CD8-positive, alpha-beta memory T cell (primary cell): ENCODE data around the gene ABLIM2. TPM values are rescaled to one million over a fixed set of nuclear protein-coding genes. Genes with fewer than 3 reads are reported as not detected.

Experiments
- CTCF ChIA-PET: fragments of 350-600 bp; sonication (Branson Sonifier 250); formaldehyde crosslinking; loops from one replicate; lab custom pipeline; 2021; ENCODE audit warnings: antibody characterized with exemption; lab: Charles Lee
- POLR2A ChIA-PET: fragments of 350-600 bp; sonication (Branson Sonifier 250); formaldehyde crosslinking; loops from one replicate; lab custom pipeline; 2021; ENCODE audit warnings: antibody characterized with exemption; lab: Charles Lee
- DNase-seq, 5 donors: peaks; one replicate each; pipeline versions ENCODE4 v3.0.0 to v3.0.0-alpha.2; 2020 to 2022; ENCODE audit warnings: mixed read lengths in 1 of 5
- H3K27ac ChIP-seq: one replicate; pipeline ENCODE4 v1.7.0; 2013; ENCODE audit warnings: low read depth, mild to moderate bottlenecking, low read length, moderate library complexity
- H3K27me3 ChIP-seq: 2 replicates; pipeline ENCODE4 v1.7.0; 2013; ENCODE audit warnings: low read length, mild to moderate bottlenecking; ENCODE audit not compliant: insufficient read depth, poor library complexity, severe bottlenecking
- H3K36me3 ChIP-seq: 2 replicates; pipeline ENCODE4 v1.7.0; 2013; ENCODE audit warnings: mild to moderate bottlenecking, low read length, moderate library complexity; ENCODE audit not compliant: insufficient read depth
- H3K4me1 ChIP-seq: 2 replicates; pipeline ENCODE4 v1.7.0; 2013; ENCODE audit warnings: mild to moderate bottlenecking, low read length, moderate library complexity; ENCODE audit not compliant: insufficient read depth
- H3K4me3 ChIP-seq: 2 replicates; pipeline ENCODE4 v1.7.0; 2013; ENCODE audit warnings: mild to moderate bottlenecking, low read length
- H3K9me3 ChIP-seq: 2 replicates; pipeline ENCODE4 v1.7.0; 2013; ENCODE audit warnings: mild to moderate bottlenecking, low read length
- H3K27ac Mint-ChIP-seq, 8 donors: one replicate each; pipeline ENCODE4 v1.8.0; 2020 to 2021; ENCODE audit warnings: mixed read lengths in 8 of 8, mild to moderate bottlenecking in 6 of 8, inconsistent platforms in 3 of 8, moderate library complexity in 3 of 8
- H3K27me3 Mint-ChIP-seq, 2 donors: one replicate each; pipeline ENCODE4 v1.8.0; 2020 to 2021; ENCODE audit warnings: mixed read lengths in 2 of 2, mild to moderate bottlenecking in 1 of 2, moderate library complexity in 1 of 2
- H3K36me3 Mint-ChIP-seq, 3 donors: one replicate each; pipeline ENCODE4 v1.8.0; 2020 to 2021; ENCODE audit warnings: mixed read lengths in 3 of 3, inconsistent platforms in 1 of 3, mild to moderate bottlenecking in 1 of 3
- H3K4me1 Mint-ChIP-seq, 3 donors: one replicate each; pipeline ENCODE4 v1.8.0; 2020 to 2021; ENCODE audit warnings: mixed read lengths in 3 of 3, inconsistent platforms in 1 of 3, mild to moderate bottlenecking in 1 of 3
- H3K4me3 Mint-ChIP-seq, 7 donors: one replicate each; pipeline ENCODE4 v1.8.0; 2020 to 2021; ENCODE audit warnings: mixed read lengths in 7 of 7, mild to moderate bottlenecking in 6 of 7, moderate library complexity in 4 of 7, inconsistent platforms in 2 of 7
- H3K9me3 Mint-ChIP-seq, 5 donors: one replicate each; pipeline ENCODE4 v1.8.0; 2020 to 2022; ENCODE audit warnings: mixed read lengths in 5 of 5, mild to moderate bottlenecking in 3 of 5, moderate library complexity in 2 of 5, inconsistent platforms in 1 of 5
- polyA plus RNA-seq: library from polyadenylated mRNA; unstranded; fragments of 300-500 nt; fragmentation: Illumina TruSeq; gene quantifications from one replicate; pipeline ENCODE4 v1.2.3, GENCODE V29; 2021
- total RNA-seq, 2 experiments: library from RNA; stranded (reverse); gene quantifications; one replicate each; pipeline ENCODE4 v1.2.3, GENCODE V29; 2021

ABLIM2 gene
- total and polyA plus RNA-seq, 3 experiments from 2014 or later = 0.72 to 1.2 (median 1.1) TPM

DNA sequence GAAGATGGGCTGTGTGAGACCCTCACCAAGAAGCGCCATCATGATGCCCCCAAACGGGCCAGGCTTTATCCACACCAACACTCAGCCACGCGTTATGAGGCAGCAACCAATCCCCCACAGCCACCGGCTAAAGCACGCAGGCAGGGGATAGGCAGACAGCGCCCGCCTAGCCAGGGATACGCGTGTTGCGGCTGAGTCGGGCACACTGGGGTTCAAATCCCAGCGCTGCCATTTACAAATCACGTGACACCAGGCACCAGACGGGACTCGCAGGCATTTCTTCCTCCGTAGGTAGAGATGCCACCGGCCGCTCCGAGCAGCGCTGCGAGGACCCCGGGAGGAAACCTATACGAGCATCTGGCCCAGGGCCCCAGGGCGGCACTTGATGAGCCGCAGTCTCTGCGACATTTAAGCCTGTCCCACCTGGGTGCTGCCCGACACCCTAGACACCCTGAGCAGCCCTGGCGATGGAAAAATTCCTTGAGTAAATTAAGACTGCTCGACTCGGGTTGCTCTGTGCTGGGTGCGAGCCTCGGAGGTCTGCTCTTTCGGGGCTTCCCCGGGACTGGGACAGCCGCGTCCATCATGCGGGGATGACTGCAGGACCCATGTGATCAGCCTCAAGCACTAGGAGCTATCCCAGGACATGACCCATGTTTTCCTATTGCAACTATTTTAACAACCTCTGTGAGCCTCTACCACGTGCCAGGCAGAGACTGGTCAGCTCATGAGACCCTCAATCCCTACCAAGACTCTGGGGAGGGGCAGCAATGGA lies 6.3 kb downstream of the ABLIM2 start:
- Mint-ChIP-seq H3K9me3 (no peaks in the 10 kb centered on the region), H3K4me1 (peaks cover under 1 to 4% (median 2%) of the 10 kb centered on the region in 3 donors), H3K27me3 (peaks cover 0 to under 1% of the 10 kb centered on the region in 2 donors), H3K4me3 (no peak overlapping the region), H3K27ac (no peak overlapping the region), H3K36me3 (peaks cover 0 to 2% (median 0%) of the 10 kb centered on the region in 3 donors)
- Histone ChIP-seq H3K27me3 (no peaks in the 10 kb centered on the region), H3K27ac (no peak overlapping the region), H3K4me1 (no peaks in the 10 kb centered on the region), H3K9me3 (no peaks in the 10 kb centered on the region), H3K36me3 (no peaks in the 10 kb centered on the region), H3K4me3 (no peak overlapping the region)
- POLR2A ChIA-PET = no interaction called here
- no peak for DNase-seq
- CTCF ChIA-PET = no interaction called here

DNA sequence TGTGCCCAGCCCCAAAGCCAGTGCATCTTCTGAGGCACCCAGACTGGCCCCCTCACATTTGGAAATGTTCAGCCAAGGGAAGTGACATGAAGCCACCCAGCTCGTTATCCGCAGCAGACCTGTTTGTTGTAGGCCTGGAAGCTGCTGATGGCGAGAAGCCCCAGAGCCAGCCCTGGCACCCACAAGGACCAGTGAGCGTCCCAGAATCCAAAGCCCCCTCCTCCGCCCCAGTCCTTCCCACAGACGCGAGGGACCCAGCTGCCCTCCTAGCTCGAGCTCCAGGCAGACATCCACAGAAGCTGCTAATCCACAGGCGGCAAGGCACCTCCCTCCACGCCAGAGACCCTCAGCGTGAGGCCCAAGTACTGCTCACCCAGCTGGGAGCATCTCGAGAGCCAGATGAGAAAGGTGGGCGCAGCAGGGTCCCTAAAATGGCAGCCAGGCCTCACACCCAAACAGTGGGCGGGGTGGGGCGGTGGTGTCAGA lies 7.4 kb downstream of the ABLIM2 start:
- no peaks in the 10 kb centered on the region for H3K27me3 ChIP-seq
- no peak for DNase-seq
- no peaks in the 10 kb centered on the region for H3K4me1 ChIP-seq
- ChIA-PET CTCF (no interaction called here), POLR2A (no interaction called here)
- Mint-ChIP-seq H3K4me3 (no peak overlapping the region), H3K4me1 (no peaks in the 10 kb centered on the region), H3K27ac (no peak overlapping the region), H3K27me3 (no peaks in the 10 kb centered on the region), H3K9me3 (no peaks in the 10 kb centered on the region), H3K36me3 (peaks cover 0 to 2% (median 0%) of the 10 kb centered on the region in 3 donors)
- no peak overlapping the region for H3K4me3 ChIP-seq
- H3K36me3 ChIP-seq = no peaks in the 10 kb centered on the region
- H3K9me3 ChIP-seq = no peaks in the 10 kb centered on the region
- H3K27ac ChIP-seq = no peak overlapping the region

DNA sequence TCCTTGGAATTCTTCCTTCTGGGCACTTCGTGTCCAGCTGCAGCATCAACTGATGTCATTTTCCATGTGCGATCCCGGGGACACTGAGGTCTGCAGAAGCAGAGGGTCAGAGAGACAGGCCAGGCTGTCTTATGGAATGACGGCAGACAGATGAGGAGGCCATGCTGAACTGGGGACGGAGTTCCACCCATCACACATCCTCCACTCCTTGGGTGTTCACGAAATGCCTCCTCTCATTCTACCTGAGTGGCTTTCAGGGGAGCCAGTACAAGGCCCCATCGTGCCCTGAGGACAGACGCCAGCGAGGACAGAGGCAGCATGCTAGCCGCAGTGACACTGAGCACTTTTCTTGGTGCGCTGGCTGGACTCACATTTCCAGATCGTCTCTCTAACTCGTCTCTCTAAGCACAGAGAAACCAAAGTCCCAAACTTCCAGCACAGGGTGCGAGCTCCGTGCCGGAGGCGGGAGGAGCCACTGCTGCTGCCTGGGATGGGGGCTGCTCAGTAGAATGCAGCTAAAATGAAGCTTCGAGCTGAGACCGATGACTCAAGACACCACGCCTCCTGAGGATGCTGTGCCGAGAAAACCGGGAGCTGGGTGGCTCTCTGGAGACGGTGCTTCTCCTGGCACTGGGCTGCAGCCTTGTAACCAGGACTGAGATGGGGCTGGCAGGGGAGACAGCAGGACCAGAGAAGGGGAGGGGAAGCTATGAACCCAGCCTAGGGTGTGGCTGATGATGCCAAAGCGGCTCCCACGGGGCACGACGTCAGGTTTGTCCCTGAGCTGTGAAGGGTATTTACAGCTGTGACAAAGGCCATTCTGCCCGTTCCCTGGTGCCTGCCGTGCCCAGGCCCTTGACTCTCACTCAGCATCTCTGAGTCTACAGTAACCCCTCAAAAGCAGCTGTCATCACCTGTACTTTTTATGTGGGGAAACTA lies 8.2 kb downstream of the ABLIM2 start:
- ChIA-PET POLR2A (no interaction called here), CTCF (no interaction called here)
- H3K4me1 Mint-ChIP-seq = no peaks in the 10 kb centered on the region
- peaks cover 0 to 3% (median 0%) of the 10 kb centered on the region in 3 donors for H3K36me3 Mint-ChIP-seq
- no peaks in the 10 kb centered on the region for H3K27me3 Mint-ChIP-seq
- no peak overlapping the region for H3K4me3 Mint-ChIP-seq
- no peaks in the 10 kb centered on the region for H3K36me3 ChIP-seq
- H3K27ac ChIP-seq = no peak overlapping the region
- no peaks in the 10 kb centered on the region for H3K27me3 ChIP-seq
- no peak for DNase-seq
- no peaks in the 10 kb centered on the region for H3K9me3 Mint-ChIP-seq
- no peaks in the 10 kb centered on the region for H3K4me1 ChIP-seq
- no peaks in the 10 kb centered on the region for H3K9me3 ChIP-seq
- H3K27ac Mint-ChIP-seq = no peak overlapping the region
- H3K4me3 ChIP-seq = no peak overlapping the region

- Mint-ChIP-seq H3K4me3 (no peak overlapping the region), H3K36me3 (peaks cover 0 to 3% (median 0%) of the 10 kb centered on the region in 3 donors), H3K27me3 (no peaks in the 10 kb centered on the region), H3K4me1 (no peaks in the 10 kb centered on the region), H3K9me3 (no peaks in the 10 kb centered on the region), H3K27ac (no peak overlapping the region)
- DNase-seq = no peak
- H3K9me3 ChIP-seq = no peaks in the 10 kb centered on the region
- CTCF ChIA-PET = no interaction called here
- H3K27ac ChIP-seq = no peak overlapping the region
- no peaks in the 10 kb centered on the region for H3K36me3 ChIP-seq
- no peaks in the 10 kb centered on the region for H3K27me3 ChIP-seq
- POLR2A ChIA-PET = no interaction called here
- no peaks in the 10 kb centered on the region for H3K4me1 ChIP-seq
- H3K4me3 ChIP-seq = no peak overlapping the region
Observed at GRCh38 chr4:8149664-8150063, 8.9 kb downstream of the ABLIM2 start.

DNA sequence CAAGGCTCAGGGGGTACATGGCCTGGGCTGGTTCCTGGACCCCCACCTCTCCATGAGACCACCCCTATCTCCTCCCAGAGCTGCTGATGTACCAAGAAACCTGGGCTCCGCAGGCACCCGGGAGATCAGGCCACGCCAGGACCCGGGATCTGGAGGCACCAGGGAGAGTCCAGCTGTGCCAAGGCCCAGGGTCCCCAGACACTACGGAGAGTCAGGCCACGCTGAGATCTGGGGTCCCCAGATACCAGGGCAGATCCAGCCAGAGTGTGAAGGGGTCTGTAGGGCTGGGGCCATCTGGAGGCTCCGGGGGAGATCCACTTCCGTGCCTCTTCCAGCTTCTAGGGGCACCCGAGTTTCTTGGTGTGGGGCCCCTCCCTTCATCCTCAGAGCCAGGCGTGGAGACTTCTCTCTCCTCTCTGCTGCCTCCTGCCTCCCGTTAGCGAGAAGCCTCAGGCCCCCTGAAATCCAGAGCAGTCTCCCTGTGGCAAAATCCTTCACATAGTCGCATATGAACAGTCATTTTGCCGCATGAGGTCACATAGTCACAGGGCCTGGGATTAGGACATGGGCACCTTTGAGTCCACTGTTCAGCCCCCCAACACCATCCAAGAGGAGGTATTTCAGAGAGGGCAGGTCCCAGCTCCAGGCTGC lies 9.7 kb downstream of the ABLIM2 start:
- H3K4me3 Mint-ChIP-seq = no peak overlapping the region
- no peaks in the 10 kb centered on the region for H3K27me3 Mint-ChIP-seq
- Histone ChIP-seq H3K4me1 (no peaks in the 10 kb centered on the region), H3K4me3 (no peak overlapping the region), H3K27me3 (no peaks in the 10 kb centered on the region), H3K36me3 (no peaks in the 10 kb centered on the region), H3K9me3 (no peaks in the 10 kb centered on the region), H3K27ac (no peak overlapping the region)
- ChIA-PET CTCF (interaction anchor here (1.9 kb wide), 1 partner anchor 93 kb away, joined by 4 read pairs; no protein-coding TSS in a partner anchor), POLR2A (no interaction called here)
- H3K4me1 Mint-ChIP-seq = no peaks in the 10 kb centered on the region
- peaks cover 0 to 3% (median 0%) of the 10 kb centered on the region in 3 donors for H3K36me3 Mint-ChIP-seq
- H3K27ac Mint-ChIP-seq = no peak overlapping the region
- no peak for DNase-seq
- H3K9me3 Mint-ChIP-seq = no peaks in the 10 kb centered on the region

DNA sequence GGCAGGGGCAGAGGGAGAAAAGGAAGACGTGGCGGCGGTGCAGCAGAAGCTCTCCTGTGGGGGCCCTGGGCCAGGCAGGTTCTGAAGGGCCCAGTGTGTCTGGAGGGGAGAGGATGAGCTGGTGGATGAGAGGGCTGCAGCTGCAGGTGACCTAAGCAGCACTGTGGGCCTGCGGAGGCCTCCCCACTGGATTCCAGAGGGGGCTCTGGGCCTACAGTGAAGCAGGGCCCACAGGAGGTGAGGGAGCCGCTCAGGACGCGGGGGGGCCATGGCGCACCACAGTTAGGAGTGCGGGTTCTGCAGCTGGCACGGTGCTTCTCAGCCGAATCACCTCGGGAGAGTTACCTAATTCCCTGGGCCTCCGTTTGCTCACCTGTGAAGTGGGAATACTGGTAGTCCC lies 10.5 kb downstream of the ABLIM2 start:
- Mint-ChIP-seq H3K27ac (no peak overlapping the region), H3K36me3 (peaks cover 0 to 3% (median 0%) of the 10 kb centered on the region in 3 donors), H3K4me1 (no peaks in the 10 kb centered on the region), H3K9me3 (no peaks in the 10 kb centered on the region), H3K4me3 (no peak overlapping the region), H3K27me3 (no peaks in the 10 kb centered on the region)
- no peaks in the 10 kb centered on the region for H3K9me3 ChIP-seq
- ChIA-PET CTCF (interaction anchor here (1.9 kb wide), 1 partner anchor 94 kb away, joined by 4 read pairs; no protein-coding TSS in a partner anchor), POLR2A (no interaction called here)
- H3K4me3 ChIP-seq = no peak overlapping the region
- H3K4me1 ChIP-seq = no peaks in the 10 kb centered on the region
- H3K27me3 ChIP-seq = no peaks in the 10 kb centered on the region
- H3K27ac ChIP-seq = no peak overlapping the region
- no peak for DNase-seq
- no peaks in the 10 kb centered on the region for H3K36me3 ChIP-seq

- POLR2A ChIA-PET = no interaction called here
Observed at GRCh38 chr4:8147231-8147970, 11.2 kb downstream of the ABLIM2 start.

More at GRCh38 chr4:8147231-8147970, 11.2 kb downstream of the ABLIM2 start:
- no peak overlapping the region for H3K4me3 Mint-ChIP-seq
- H3K27me3 Mint-ChIP-seq = no peaks in the 10 kb centered on the region
- no peaks in the 10 kb centered on the region for H3K4me1 Mint-ChIP-seq
- H3K4me1 ChIP-seq = no peaks in the 10 kb centered on the region
- no peak overlapping the region for H3K4me3 ChIP-seq
- no peak for DNase-seq
- H3K36me3 ChIP-seq = no peaks in the 10 kb centered on the region
- CTCF ChIA-PET = interaction anchor here (1.9 kb wide), 1 partner anchor 95 kb away, joined by 4 read pairs; no protein-coding TSS in a partner anchor
- H3K27ac Mint-ChIP-seq = no peak overlapping the region
- no peaks in the 10 kb centered on the region for H3K9me3 ChIP-seq
- no peaks in the 10 kb centered on the region for H3K9me3 Mint-ChIP-seq
- H3K27me3 ChIP-seq = no peaks in the 10 kb centered on the region
- peaks cover 0 to 3% (median 0%) of the 10 kb centered on the region in 3 donors for H3K36me3 Mint-ChIP-seq
- no peak overlapping the region for H3K27ac ChIP-seq
